DND-41 (cell line): Measurements from ENCODE around the gene ATXN3.

Source experiments
- ATAC-seq: fragments of 200-7000 bp; cut with Tn5 transposase; 3 replicates; pipeline ENCODE4 v1.9.1; 2021; ENCODE audit warnings: low read depth; ENCODE audit not compliant: insufficient read depth
- DNase-seq: peaks from one replicate; pipeline ENCODE4 v3.0.0-alpha.2; 2020
- H2AFZ ChIP-seq: 2 replicates; pipeline ENCODE4 v1.6.0; 2012; ENCODE audit warnings: low read depth, low read length
- H3K27ac ChIP-seq: 2 replicates; pipeline ENCODE4 v1.5.1; 2012; ENCODE audit warnings: low read length, inconsistent platforms
- H3K27me3 ChIP-seq: fragments of 200-600 bp; sonication (generic); 2 replicates; pipeline ENCODE4 v1.6.0; 2012; ENCODE audit warnings: low read length, mild to moderate bottlenecking, inconsistent platforms; ENCODE audit not compliant: insufficient read depth, poor library complexity
- H3K36me3 ChIP-seq: 2 replicates; pipeline ENCODE4 v1.5.1; 2012; ENCODE audit warnings: low read length, inconsistent platforms; ENCODE audit not compliant: insufficient read depth
- H3K4me1 ChIP-seq: 2 replicates; pipeline ENCODE4 v1.5.1; 2012; ENCODE audit warnings: mild to moderate bottlenecking, low read length; ENCODE audit not compliant: insufficient read depth
- H3K4me2 ChIP-seq: 2 replicates; pipeline ENCODE4 v1.6.0; 2012; ENCODE audit warnings: mild to moderate bottlenecking, moderate library complexity, low read length, inconsistent platforms; ENCODE audit not compliant: insufficient read depth
- H3K4me3 ChIP-seq, 2 experiments: fragments of 200-600 bp in 1 of 2; shearing (Covaris generic) in 1 of 2; 2 replicates each; pipeline ENCODE4 v1.5.1; 2012 to 2016; ENCODE audit warnings: inconsistent platforms in 2 of 2, low read length in 2 of 2, mild to moderate bottlenecking in 2 of 2, low read depth in 1 of 2, moderate library complexity in 1 of 2
- H3K79me2 ChIP-seq: 2 replicates; pipeline ENCODE4 v1.6.0; 2012; ENCODE audit warnings: low read length, inconsistent platforms; ENCODE audit not compliant: insufficient read depth
- H3K9ac ChIP-seq: 2 replicates; pipeline ENCODE4 v1.6.0; 2012; ENCODE audit warnings: low read depth, mild to moderate bottlenecking, inconsistent platforms, low read length, moderate library complexity
- H3K9me3 ChIP-seq: 2 replicates; pipeline ENCODE4 v1.5.1; 2012; ENCODE audit warnings: low read length, moderate library complexity, mild to moderate bottlenecking, inconsistent platforms; ENCODE audit not compliant: insufficient read depth, severe bottlenecking
- H4K20me1 ChIP-seq: 2 replicates; pipeline ENCODE4 v1.6.0; 2012; ENCODE audit warnings: low read length; ENCODE audit not compliant: insufficient read depth
- CTCF ChIP-seq: IDR thresholded peaks from 2 replicates; pipeline ENCODE4 v1.5.1; 2012; ENCODE audit warnings: borderline replicate concordance, low read length, moderate library complexity, mild to moderate bottlenecking; ENCODE audit not compliant: poor library complexity, severe bottlenecking; ENCODE audit errors: extremely low read depth
- EZH2 ChIP-seq: IDR thresholded peaks from 3 replicates; pipeline ENCODE4 v1.6.1; 2012; ENCODE audit warnings: borderline replicate concordance, low read depth, mild to moderate bottlenecking, moderate library complexity, low read length, inconsistent platforms; ENCODE audit not compliant: severe bottlenecking

ATXN3 gene

GRCh38 chr14:92010644-92011043 lies 95.7 kb downstream of the ATXN3 start:
- Histone ChIP-seq H3K27me3 (no peaks in the 10 kb centered on the region), H3K27ac (no peak overlapping the region), H3K4me3 (no peak overlapping the region), H3K79me2 (no peaks in the 10 kb centered on the region), H2AFZ (no peak overlapping the region), H4K20me1 (no peaks in the 10 kb centered on the region), H3K9ac (no peak overlapping the region), H3K36me3 (peaks cover 79% of the 10 kb centered on the region), H3K4me1 (no peaks in the 10 kb centered on the region), H3K9me3 (no peaks in the 10 kb centered on the region), H3K4me2 (no peak overlapping the region)
- DNase-seq (no peak), ATAC-seq (no peak)
- TF ChIP-seq EZH2 (no peak), CTCF (no peak)

DNA sequence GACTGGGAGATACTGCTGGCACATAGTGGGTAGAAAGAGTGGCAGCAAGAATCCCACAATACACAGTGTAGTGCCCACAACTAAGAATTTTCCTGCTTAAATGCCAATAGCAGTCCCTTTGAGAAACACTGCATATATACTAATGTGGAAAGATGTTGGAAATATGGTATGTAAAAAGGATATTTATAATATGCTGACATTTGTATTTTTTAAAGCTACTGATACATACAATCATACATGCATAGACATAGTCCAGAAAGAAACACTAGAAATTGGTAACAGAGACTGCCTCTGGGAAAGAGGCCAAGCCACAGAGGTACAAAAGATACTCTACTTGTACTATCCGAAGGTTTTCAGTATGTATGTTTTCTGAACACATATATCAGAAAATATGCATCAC lies 96.8 kb downstream of the ATXN3 start:
- Histone ChIP-seq H3K36me3 (peaks cover 79% of the 10 kb centered on the region), H3K27me3 (no peaks in the 10 kb centered on the region), H4K20me1 (no peaks in the 10 kb centered on the region), H2AFZ (no peak overlapping the region), H3K4me3 (no peak overlapping the region), H3K79me2 (no peaks in the 10 kb centered on the region), H3K9ac (no peak overlapping the region), H3K9me3 (no peaks in the 10 kb centered on the region), H3K27ac (no peak overlapping the region), H3K4me2 (no peak overlapping the region), H3K4me1 (no peaks in the 10 kb centered on the region)
- TF ChIP-seq EZH2 (no peak), CTCF (no peak)
- no peak for DNase-seq
- ATAC-seq = no peak
